Osteoblast (primary cell): Measurements from ENCODE around the gene GNAT2. TPM values are rescaled to one million over a fixed set of nuclear protein-coding genes. Genes with fewer than 3 reads are reported as not detected.

Source experiments
- DNase-seq: peaks from one replicate; pipeline ENCODE4 v3.0.0; 2011; ENCODE audit warnings: low spot score, mixed read lengths; ENCODE audit not compliant: insufficient read length; ENCODE audit errors: missing footprints
- H2AFZ ChIP-seq: 2 replicates; pipeline ENCODE4 v1.6.0; 2011; ENCODE audit warnings: mild to moderate bottlenecking, low read length
- H3K27ac ChIP-seq: 2 replicates; pipeline ENCODE4 v1.5.1; 2011; ENCODE audit warnings: mild to moderate bottlenecking, low read depth, low read length, moderate library complexity
- H3K27me3 ChIP-seq: 2 replicates; pipeline ENCODE4 v1.6.0; 2012; ENCODE audit warnings: mild to moderate bottlenecking, control low read depth, inconsistent platforms, low read length, moderate library complexity; ENCODE audit not compliant: insufficient read depth
- H3K36me3 ChIP-seq: 2 replicates; pipeline ENCODE4 v1.5.1; 2011; ENCODE audit warnings: mild to moderate bottlenecking, low read length, control low read depth, moderate library complexity; ENCODE audit not compliant: insufficient read depth
- H3K4me1 ChIP-seq: 2 replicates; pipeline ENCODE4 v1.5.1; 2011; ENCODE audit warnings: mild to moderate bottlenecking, low read length, control low read depth, moderate library complexity; ENCODE audit not compliant: insufficient read depth
- H3K4me2 ChIP-seq: 2 replicates; pipeline ENCODE4 v1.6.0; 2011; ENCODE audit warnings: mild to moderate bottlenecking, low read length; ENCODE audit not compliant: insufficient read depth
- H3K4me3 ChIP-seq: fragments of 200-600 bp; sonication (generic); 3 replicates; pipeline ENCODE4 v1.5.1; 2012; ENCODE audit warnings: mild to moderate bottlenecking, low read length, inconsistent platforms; ENCODE audit not compliant: insufficient read depth
- H3K79me2 ChIP-seq: 2 replicates; pipeline ENCODE4 v1.6.0; 2012; ENCODE audit warnings: mild to moderate bottlenecking, low read length, control low read depth, inconsistent platforms; ENCODE audit not compliant: insufficient read depth
- H3K9me3 ChIP-seq: 2 replicates; pipeline ENCODE4 v1.5.1; 2011; ENCODE audit warnings: low read depth, low read length, control low read depth
- H4K20me1 ChIP-seq: 2 replicates; pipeline ENCODE4 v1.6.0; 2012; ENCODE audit warnings: mild to moderate bottlenecking, low read length, control low read depth; ENCODE audit not compliant: insufficient read depth
- CTCF ChIP-seq: IDR thresholded peaks from 2 replicates; pipeline ENCODE4 v1.5.1; 2011; ENCODE audit warnings: mild to moderate bottlenecking, low read depth, low read length, moderate library complexity; ENCODE audit errors: extremely low read depth
- total RNA-seq: library from RNA; depleted of rRNA; stranded (reverse); fragments of >200 nt; gene quantifications from 2 replicates; pipeline ENCODE4 v1.2.3, GENCODE V29; 2012

GNAT2 gene
- total RNA-seq, 1 donor: 0.72 TPM

- no peak for DNase-seq
- no peaks in the 10 kb centered on the region for H3K27me3 ChIP-seq
- peaks cover 63% of the 10 kb centered on the region for H3K79me2 ChIP-seq
- H4K20me1 ChIP-seq: peaks cover 49% of the 10 kb centered on the region
- peak overlapping the region; percentile 93 for H3K27ac ChIP-seq
- no peak overlapping the region for H2AFZ ChIP-seq
- peaks cover 15% of the 10 kb centered on the region for H3K36me3 ChIP-seq
- no peaks in the 10 kb centered on the region for H3K9me3 ChIP-seq
- peak overlapping the region; percentile 98 for H3K4me2 ChIP-seq
- no peak for TF ChIP-seq CTCF
- peak overlapping the region; percentile 97 for H3K4me3 ChIP-seq
- H3K4me1 ChIP-seq: peaks cover 47% of the 10 kb centered on the region
These were observed 2.9 kb upstream of the GNAT2 start for GRCh38 chr1:109622137-109622892.

GRCh38 chr1:109621379-109622136 lies 2.1 kb upstream of the GNAT2 start:
- Histone ChIP-seq H3K4me2 (peak overlapping the region; percentile 98), H3K4me3 (peak overlapping the region; percentile 97), H3K4me1 (peaks cover 53% of the 10 kb centered on the region), H4K20me1 (peaks cover 49% of the 10 kb centered on the region), H3K9me3 (no peaks in the 10 kb centered on the region), H2AFZ (no peak overlapping the region), H3K27me3 (no peaks in the 10 kb centered on the region), H3K36me3 (peaks cover 7% of the 10 kb centered on the region), H3K79me2 (peaks cover 63% of the 10 kb centered on the region), H3K27ac (peak overlapping the region; percentile 93)
- no peak for TF ChIP-seq CTCF
- DNase-seq: peak; percentile 91

- Histone ChIP-seq H3K36me3 (peaks cover 3% of the 10 kb centered on the region), H3K27ac (peak overlapping the region; percentile 93), H3K4me1 (peaks cover 53% of the 10 kb centered on the region), H3K79me2 (peaks cover 60% of the 10 kb centered on the region), H3K27me3 (no peaks in the 10 kb centered on the region), H3K4me2 (peak overlapping the region; percentile 98), H3K4me3 (peak overlapping the region; percentile 97), H3K9me3 (no peaks in the 10 kb centered on the region), H2AFZ (no peak overlapping the region), H4K20me1 (peaks cover 46% of the 10 kb centered on the region)
- no peak for TF ChIP-seq CTCF
- peak; percentile 100 for DNase-seq
These were observed 1.4 kb upstream of the GNAT2 start for GRCh38 chr1:109620841-109621286.

GRCh38 chr1:109620401-109620791 lies 980 bp upstream of the GNAT2 start:
- Histone ChIP-seq H3K27ac (peak overlapping the region; percentile 93), H4K20me1 (peaks cover 41% of the 10 kb centered on the region), H3K27me3 (no peaks in the 10 kb centered on the region), H2AFZ (peak overlapping the region; percentile 80), H3K4me3 (peak overlapping the region; percentile 97), H3K4me2 (peak overlapping the region; percentile 98), H3K4me1 (peaks cover 53% of the 10 kb centered on the region), H3K79me2 (peaks cover 56% of the 10 kb centered on the region), H3K9me3 (no peaks in the 10 kb centered on the region), H3K36me3 (no peaks in the 10 kb centered on the region)
- TF ChIP-seq CTCF: no peak
- DNase-seq: peak; percentile 95
